Ishikawa (cell line): ENCODE data around the gene AGK.

Experiments used
- CEBPB ChIP-seq: IDR thresholded peaks from 2 replicates; pipeline ENCODE4 v1.6.1; 2012
- CREB1 ChIP-seq: IDR thresholded peaks from 2 replicates; pipeline ENCODE4 v1.6.1; 2012; ENCODE audit warnings: low read depth
- EGR1 ChIP-seq: IDR thresholded peaks from 2 replicates; pipeline ENCODE4 v1.6.1; 2012
- EP300 ChIP-seq: IDR thresholded peaks from 2 replicates; pipeline ENCODE4 v1.6.1; 2012; ENCODE audit warnings: borderline replicate concordance
- FOXM1 ChIP-seq: IDR thresholded peaks from 2 replicates; pipeline ENCODE4 v1.6.1; 2012; ENCODE audit warnings: low read depth, borderline replicate concordance
- MAX ChIP-seq: IDR thresholded peaks from 2 replicates; pipeline ENCODE4 v1.6.1; 2012
- NFIC ChIP-seq: IDR thresholded peaks from 2 replicates; pipeline ENCODE4 v1.6.1; 2012
- RAD21 ChIP-seq: IDR thresholded peaks from 2 replicates; pipeline ENCODE4 v1.6.1; 2012; ENCODE audit warnings: low read depth
- TAF1 ChIP-seq: IDR thresholded peaks from 2 replicates; pipeline ENCODE4 v1.6.1; 2012; ENCODE audit warnings: low read depth, mild to moderate bottlenecking
- TCF12 ChIP-seq: IDR thresholded peaks from 2 replicates; pipeline ENCODE4 v1.6.1; 2012; ENCODE audit warnings: low read depth
- TEAD4 ChIP-seq: IDR thresholded peaks from 2 replicates; pipeline ENCODE4 v1.6.1; 2012
- USF1 ChIP-seq: IDR thresholded peaks from 2 replicates; pipeline ENCODE4 v1.6.1; 2012
- YY1 ChIP-seq: IDR thresholded peaks from 2 replicates; pipeline ENCODE4 v1.6.1; 2012; ENCODE audit warnings: low read depth
- ZBTB7A ChIP-seq: IDR thresholded peaks from 2 replicates; pipeline ENCODE4 v1.6.1; 2012; ENCODE audit warnings: low read depth
- TF ChIP-seq, protein P1 (sequence below): IDR thresholded peaks from 2 replicates; pipeline ENCODE4 v1.6.1; 2012; ENCODE audit warnings: low read depth, mild to moderate bottlenecking

AGK gene

DNA sequence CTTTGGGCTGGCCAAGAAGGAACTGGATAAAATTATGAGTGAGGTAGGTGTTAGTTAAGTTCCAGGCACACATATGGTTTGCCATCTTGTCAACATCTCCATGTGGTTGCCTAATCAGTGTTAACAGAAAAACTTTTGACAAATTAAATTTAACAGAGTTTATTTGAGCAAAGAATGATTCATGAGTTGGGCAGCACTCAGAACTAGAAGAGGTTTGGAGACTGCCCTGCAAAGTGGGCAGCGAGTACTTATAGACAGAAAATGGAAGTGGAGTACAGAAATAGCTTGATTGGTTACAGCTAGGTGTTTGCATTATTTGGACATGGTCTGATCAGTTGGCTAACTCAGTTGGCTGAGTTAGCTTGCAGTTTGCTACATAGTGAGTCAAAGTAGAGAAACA is 37.5 kb upstream of the AGK start:
- no peak for TF ChIP-seq TCF12
- no peak for TF ChIP-seq YY1
- TF ChIP-seq CREB1 = no peak
- no peak for TF ChIP-seq FOXM1
- TF ChIP-seq RAD21 = no peak
- TF ChIP-seq USF1 = no peak
- TF ChIP-seq, protein P1, sequence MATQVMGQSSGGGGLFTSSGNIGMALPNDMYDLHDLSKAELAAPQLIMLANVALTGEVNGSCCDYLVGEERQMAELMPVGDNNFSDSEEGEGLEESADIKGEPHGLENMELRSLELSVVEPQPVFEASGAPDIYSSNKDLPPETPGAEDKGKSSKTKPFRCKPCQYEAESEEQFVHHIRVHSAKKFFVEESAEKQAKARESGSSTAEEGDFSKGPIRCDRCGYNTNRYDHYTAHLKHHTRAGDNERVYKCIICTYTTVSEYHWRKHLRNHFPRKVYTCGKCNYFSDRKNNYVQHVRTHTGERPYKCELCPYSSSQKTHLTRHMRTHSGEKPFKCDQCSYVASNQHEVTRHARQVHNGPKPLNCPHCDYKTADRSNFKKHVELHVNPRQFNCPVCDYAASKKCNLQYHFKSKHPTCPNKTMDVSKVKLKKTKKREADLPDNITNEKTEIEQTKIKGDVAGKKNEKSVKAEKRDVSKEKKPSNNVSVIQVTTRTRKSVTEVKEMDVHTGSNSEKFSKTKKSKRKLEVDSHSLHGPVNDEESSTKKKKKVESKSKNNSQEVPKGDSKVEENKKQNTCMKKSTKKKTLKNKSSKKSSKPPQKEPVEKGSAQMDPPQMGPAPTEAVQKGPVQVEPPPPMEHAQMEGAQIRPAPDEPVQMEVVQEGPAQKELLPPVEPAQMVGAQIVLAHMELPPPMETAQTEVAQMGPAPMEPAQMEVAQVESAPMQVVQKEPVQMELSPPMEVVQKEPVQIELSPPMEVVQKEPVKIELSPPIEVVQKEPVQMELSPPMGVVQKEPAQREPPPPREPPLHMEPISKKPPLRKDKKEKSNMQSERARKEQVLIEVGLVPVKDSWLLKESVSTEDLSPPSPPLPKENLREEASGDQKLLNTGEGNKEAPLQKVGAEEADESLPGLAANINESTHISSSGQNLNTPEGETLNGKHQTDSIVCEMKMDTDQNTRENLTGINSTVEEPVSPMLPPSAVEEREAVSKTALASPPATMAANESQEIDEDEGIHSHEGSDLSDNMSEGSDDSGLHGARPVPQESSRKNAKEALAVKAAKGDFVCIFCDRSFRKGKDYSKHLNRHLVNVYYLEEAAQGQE = no peak
- no peak for TF ChIP-seq TAF1
- no peak for TF ChIP-seq NFIC
- TF ChIP-seq CEBPB = no peak
- no peak for TF ChIP-seq ZBTB7A
- TF ChIP-seq EGR1 = no peak
- TF ChIP-seq TEAD4 = no peak
- no peak for TF ChIP-seq EP300
- TF ChIP-seq MAX = no peak

- no peak for TF ChIP-seq TCF12
- no peak for TF ChIP-seq TEAD4
- TF ChIP-seq EGR1 = no peak
- TF ChIP-seq EP300 = no peak
- TF ChIP-seq YY1 = no peak
- TF ChIP-seq ZBTB7A = no peak
- TF ChIP-seq CREB1 = no peak
- no peak for TF ChIP-seq RAD21
- TF ChIP-seq, protein P1 = no peak
- no peak for TF ChIP-seq USF1
- no peak for TF ChIP-seq TAF1
- no peak for TF ChIP-seq MAX
- TF ChIP-seq FOXM1 = no peak
- TF ChIP-seq NFIC = no peak
- TF ChIP-seq CEBPB = no peak
These were observed 35.3 kb upstream of the AGK start for GRCh38 chr7:141515941-141516340.

- TF ChIP-seq YY1 = no peak
- no peak for TF ChIP-seq FOXM1
- no peak for TF ChIP-seq RAD21
- no peak for TF ChIP-seq CEBPB
- no peak for TF ChIP-seq USF1
- TF ChIP-seq TAF1 = no peak
- no peak for TF ChIP-seq ZBTB7A
These were observed 31.6 kb upstream of the AGK start for GRCh38 chr7:141519623-141520022.

GRCh38 chr7:141522657-141523342 is 28.4 kb upstream of the AGK start:
- TF ChIP-seq, protein P1 = no peak
- TF ChIP-seq TAF1 (no peak), CEBPB (no peak), MAX (no peak), TEAD4 (no peak), ZBTB7A (no peak), FOXM1 (no peak)
